ENCODE results near the gene ALDOA.
"Not testable (repeated sequence)": the region's sequence is repeated elsewhere in the genome, so short reads cannot be mapped to it uniquely, and the experiment has no call there.

The ALDOA gene

GRCh38 chr16:30112197-30113030 lies 46.9 kb downstream of the ALDOA start:
- peak; percentile 68 for DNase-seq (ENCODE audit: low read depth)
- TF ChIP-seq CTCF (IDR thresholded peaks at IDR 0.05; ENCODE audit: low read length, missing control alignments), result peak; percentile 60
- H3K4me3 ChIP-seq (replicated peaks; ENCODE audit: low read depth, low read length), result no peak overlapping the region

GRCh38 chr16:30113031-30113710 lies 47.6 kb downstream of the ALDOA start, which contains the start of gene GDPD3:
Gene GDPD3, minus strand, starts transcription at chr16:30113537. Its CDS starts 59 bp downstream, at chr16:30113478.
- H3K4me3 ChIP-seq (replicated peaks; ENCODE audit: low read depth, low read length), result no peak within 1 kb of the TSS
- TF ChIP-seq CTCF (IDR thresholded peaks at IDR 0.05; ENCODE audit: low read length, missing control alignments), result no peak
- DNase-seq (ENCODE audit: low read depth), result no peak

GRCh38 chr16:30113711-30114333 lies 48.3 kb downstream of the ALDOA start:
- H3K4me3 ChIP-seq (replicated peaks; ENCODE audit: low read depth, low read length), result no peak overlapping the region
- DNase-seq (ENCODE audit: low read depth), result no peak
- TF ChIP-seq CTCF (IDR thresholded peaks at IDR 0.05; ENCODE audit: low read length, missing control alignments), result no peak

- TF ChIP-seq CTCF (IDR thresholded peaks at IDR 0.05; ENCODE audit: low read length, missing control alignments), result no peak
- H3K4me3 ChIP-seq (replicated peaks; ENCODE audit: low read depth, low read length), result no peak overlapping the region
- DNase-seq (ENCODE audit: low read depth), result no peak
Measured at GRCh38 chr16:30114411-30114810, 48.9 kb downstream of the ALDOA start.

- not testable (repeated sequence) for H3K4me3 ChIP-seq (replicated peaks; ENCODE audit: low read depth, low read length); DNase-seq (ENCODE audit: low read depth)
Measured at GRCh38 chr16:30114833-30115232, 49.3 kb downstream of the ALDOA start.

GRCh38 chr16:30115238-30115637 lies 49.7 kb downstream of the ALDOA start:
- DNase-seq (ENCODE audit: low read depth), result no peak
- no peak overlapping the region for H3K4me3 ChIP-seq (replicated peaks; ENCODE audit: low read depth, low read length)
- no peak for TF ChIP-seq CTCF (IDR thresholded peaks at IDR 0.05; ENCODE audit: low read length, missing control alignments)

Data from fibroblast of pulmonary artery (primary cell).